D721Med (cell line): ENCODE data around the gene MYH6.

Experiments used
- DNase-seq: peaks from one replicate; pipeline ENCODE4 v3.0.0; 2011; ENCODE audit warnings: low spot score; ENCODE audit not compliant: insufficient read length
- FAIRE-seq: peaks from 2 replicates; lab custom pipeline; 2011; peaks lifted over from hg19 to GRCh38; lab: Jason Lieb, UNC
- TF ChIP-seq, protein P1 (sequence below): IDR thresholded peaks from 2 replicates; pipeline ENCODE4 v1.5.1; 2012; ENCODE audit warnings: mild to moderate bottlenecking, control low read depth; ENCODE audit not compliant: insufficient read depth; ENCODE audit errors: missing control alignments

The MYH6 gene

DNA sequence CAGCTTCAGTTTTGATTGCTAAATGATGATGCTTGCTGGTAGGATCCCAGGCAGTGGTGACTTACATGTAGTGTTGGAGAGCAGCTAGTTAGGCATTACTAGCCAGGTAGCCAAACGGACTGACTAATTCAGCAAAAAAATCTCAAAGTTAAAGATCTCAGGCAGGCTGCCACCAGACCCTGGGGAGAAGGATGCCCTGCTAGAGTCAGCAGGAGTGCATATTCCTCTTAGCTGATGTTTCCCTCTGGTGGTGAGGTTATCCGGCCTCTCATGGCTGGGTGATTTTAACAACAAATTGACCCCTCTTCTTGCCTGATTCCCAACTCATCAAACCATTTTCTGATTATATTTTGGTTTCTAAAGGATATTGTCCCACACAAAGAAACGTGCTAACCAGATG is 45.9 kb downstream of the MYH6 start:
- DNase-seq, result no peak
- TF ChIP-seq, protein P1, sequence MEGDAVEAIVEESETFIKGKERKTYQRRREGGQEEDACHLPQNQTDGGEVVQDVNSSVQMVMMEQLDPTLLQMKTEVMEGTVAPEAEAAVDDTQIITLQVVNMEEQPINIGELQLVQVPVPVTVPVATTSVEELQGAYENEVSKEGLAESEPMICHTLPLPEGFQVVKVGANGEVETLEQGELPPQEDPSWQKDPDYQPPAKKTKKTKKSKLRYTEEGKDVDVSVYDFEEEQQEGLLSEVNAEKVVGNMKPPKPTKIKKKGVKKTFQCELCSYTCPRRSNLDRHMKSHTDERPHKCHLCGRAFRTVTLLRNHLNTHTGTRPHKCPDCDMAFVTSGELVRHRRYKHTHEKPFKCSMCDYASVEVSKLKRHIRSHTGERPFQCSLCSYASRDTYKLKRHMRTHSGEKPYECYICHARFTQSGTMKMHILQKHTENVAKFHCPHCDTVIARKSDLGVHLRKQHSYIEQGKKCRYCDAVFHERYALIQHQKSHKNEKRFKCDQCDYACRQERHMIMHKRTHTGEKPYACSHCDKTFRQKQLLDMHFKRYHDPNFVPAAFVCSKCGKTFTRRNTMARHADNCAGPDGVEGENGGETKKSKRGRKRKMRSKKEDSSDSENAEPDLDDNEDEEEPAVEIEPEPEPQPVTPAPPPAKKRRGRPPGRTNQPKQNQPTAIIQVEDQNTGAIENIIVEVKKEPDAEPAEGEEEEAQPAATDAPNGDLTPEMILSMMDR, result peak; percentile 25
- no peak for FAIRE-seq

DNA sequence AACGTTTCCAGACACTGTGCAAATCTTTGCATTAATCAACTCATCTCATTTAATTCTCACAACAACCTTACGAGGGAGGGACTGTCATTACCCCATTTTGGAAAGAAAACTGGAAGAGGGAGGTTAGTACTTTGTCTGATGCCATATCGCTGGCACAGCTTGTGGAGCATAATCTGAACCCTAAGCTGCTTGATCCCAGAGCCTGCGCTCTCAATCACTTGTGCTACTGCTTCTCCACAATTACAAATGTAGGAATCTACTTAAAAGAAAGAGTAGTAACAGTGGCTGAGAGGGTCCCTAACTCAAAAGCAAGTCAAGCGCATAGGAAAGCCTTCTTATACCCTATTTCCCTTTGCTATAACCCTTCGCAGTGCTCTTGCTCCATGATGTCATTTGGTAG is 46.3 kb downstream of the MYH6 start:
- TF ChIP-seq, protein P1, result no peak
- FAIRE-seq (peak; percentile 67), DNase-seq (peak; percentile 57)

DNA sequence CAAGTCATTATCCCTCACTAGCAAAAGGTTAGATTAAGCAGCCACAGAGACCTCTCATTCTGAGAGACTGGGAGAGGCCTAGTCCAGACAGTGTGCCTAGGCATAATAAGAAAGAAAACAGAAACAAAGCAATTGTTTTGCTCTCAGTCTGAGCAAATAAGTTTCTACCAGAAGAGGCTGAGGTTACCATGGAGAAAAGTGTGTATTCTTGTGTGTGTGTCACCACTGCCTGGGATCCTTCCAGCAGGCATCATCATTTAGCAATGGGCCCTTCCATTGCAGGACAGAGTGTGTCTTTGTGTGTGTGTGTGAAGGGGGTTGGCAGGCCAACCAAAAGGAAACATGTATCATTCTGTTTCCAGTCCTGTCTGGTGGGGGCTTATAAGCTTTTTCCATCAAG is 46.8 kb downstream of the MYH6 start:
- DNase-seq, result no peak
- no peak for FAIRE-seq
- TF ChIP-seq, protein P1, result no peak

DNA sequence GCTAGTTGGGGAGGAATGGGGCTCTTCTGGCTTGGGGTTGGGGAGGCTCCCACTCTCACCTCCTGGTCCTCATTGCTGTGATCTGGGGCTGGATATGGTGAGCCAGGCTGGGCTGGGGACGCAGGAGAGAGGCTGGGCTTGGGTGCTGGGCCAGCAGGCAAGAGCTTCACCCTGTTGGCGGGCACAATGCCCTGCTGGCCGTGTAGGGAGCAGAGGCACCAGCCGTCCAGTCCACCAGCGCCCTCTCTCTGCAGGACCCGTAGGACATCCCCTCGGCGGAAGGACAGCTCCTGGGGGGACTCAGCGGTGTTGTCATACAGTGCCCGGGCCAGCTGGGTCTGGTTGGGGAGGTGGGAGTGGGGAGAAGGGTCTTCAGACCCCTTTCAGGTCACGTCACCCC is 47.6 kb downstream of the MYH6 start:
- FAIRE-seq, result no peak
- TF ChIP-seq, protein P1, result no peak
- peak; percentile 26 for DNase-seq

DNA sequence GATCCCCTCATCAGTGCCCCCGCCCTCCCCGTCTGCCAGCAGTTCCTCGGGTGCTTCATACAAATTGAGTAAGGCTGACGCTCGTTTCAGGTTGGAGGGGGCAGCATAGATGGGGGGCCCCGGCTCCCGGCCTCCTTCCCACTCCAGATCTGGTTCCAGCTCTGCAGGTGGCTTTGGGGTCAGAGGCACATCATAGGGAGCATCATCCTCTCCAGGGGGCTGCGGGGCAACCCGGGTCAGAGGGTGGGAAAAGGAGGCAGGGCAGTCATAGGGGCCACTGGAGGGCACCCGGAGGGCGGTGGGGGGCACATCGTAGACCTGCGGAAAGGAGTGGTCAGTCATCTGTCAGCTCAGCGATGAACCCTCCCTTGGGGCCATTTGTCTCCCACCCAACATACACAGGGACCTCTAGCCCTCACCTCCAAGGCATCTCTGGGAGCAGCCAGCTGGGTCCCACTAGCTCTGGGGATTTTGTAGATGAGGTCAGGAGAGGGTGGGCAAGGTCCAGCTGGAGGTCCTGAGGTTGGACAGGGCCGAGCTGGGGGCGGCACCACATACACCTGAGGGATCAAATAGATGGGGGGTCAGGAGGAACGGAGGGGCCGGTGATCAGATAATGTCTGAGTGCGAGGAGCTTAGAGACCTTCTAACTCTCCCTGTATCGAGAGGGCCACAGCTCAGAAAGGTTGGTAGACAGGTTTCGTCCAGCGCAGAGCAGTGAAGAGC is 48.2 kb downstream of the MYH6 start:
- TF ChIP-seq, protein P1, result no peak
- FAIRE-seq, result no peak
- DNase-seq, result peak; percentile 8

DNA sequence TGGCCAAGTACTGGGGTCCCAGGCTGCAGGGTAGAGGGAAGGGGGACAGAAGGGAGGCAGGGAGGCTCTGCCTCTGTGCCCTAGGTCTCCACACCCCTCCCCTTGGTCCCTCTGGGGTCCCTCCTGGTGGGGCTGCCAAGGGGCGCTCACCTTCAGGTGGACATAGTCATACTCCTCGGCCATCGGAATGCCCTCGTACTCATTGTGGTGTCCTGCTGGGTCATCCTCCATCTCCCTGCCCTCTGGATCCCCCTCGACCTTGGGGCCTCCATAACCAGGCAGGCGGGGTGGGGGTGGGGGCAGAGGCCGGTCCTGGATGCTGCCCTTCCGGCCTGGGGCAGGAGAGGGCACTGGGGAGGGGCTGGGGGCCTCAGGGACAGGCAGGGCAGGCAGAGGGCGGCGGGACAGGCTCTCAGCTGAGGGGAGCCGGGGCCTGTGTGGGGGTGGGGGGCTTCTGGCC is 48.9 kb downstream of the MYH6 start:
- TF ChIP-seq, protein P1, result no peak
- no peak for DNase-seq
- FAIRE-seq, result no peak

DNA sequence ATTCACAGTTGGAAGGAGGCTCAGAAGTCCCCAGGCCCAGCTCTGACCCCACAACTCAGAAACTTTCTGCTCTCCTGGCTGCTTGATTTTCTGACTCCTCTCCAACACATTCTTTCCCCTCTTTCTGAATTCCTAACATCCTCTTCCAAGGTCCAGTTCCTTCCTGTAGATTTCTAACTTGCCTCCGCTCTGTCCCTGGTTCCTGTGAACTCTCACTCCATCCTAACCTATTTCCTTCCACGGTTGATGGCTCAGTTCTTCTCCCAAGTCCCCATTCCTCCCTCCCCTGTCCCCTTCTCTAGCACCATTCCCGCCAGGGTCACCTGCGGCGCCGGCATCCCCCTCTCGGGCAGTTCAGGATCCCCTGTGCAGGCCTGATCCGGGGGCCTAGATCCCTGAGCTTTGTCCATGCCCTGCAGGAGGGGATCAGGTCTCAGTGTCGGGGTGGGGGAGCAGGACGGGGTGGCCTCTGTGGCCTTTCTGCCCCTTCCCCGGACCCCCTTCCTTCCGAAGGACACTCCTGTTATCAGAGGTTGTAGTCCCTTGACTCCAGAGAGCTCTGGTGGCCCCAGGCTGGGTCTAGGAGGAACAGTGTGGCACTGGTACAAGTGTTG is 49.4 kb downstream of the MYH6 start:
- FAIRE-seq, result no peak
- peak; percentile 10 for DNase-seq
- TF ChIP-seq, protein P1, result no peak
